Lung (tissue), 16 donors: ENCODE data around the gene DHODH. TPM values are rescaled to one million over a fixed set of nuclear protein-coding genes. Genes with fewer than 3 reads are reported as not detected.
A peak's percentile ranks its signal among the peaks of the same experiment; 100 is the strongest.

Experiments used
- ATAC-seq: fragments of 200-7000 bp; cut with Tn5 transposase; one replicate; pipeline ENCODE4 v1.9.1; 2020; ENCODE audit warnings: moderate number of reproducible peaks; ENCODE audit not compliant: insufficient read depth, low FRiP score
- DNase-seq, 3 donors: peaks; one replicate each; pipeline ENCODE4 v3.0.0-alpha.2; 2013 to 2017
- H3K27ac ChIP-seq, 2 donors: one replicate each; pipeline ENCODE4 v1.5.1; 2013; ENCODE audit warnings: mild to moderate bottlenecking in 2 of 2, moderate library complexity in 2 of 2, control low read depth in 1 of 2, inconsistent platforms in 1 of 2, low read depth in 1 of 2, low read length in 1 of 2
- H3K27me3 ChIP-seq, 3 donors: one replicate each; pipeline ENCODE4 v1.5.1; 2013; ENCODE audit warnings: low read length in 2 of 3; ENCODE audit not compliant: control insufficient read depth in 3 of 3, insufficient read depth in 3 of 3
- H3K36me3 ChIP-seq, 4 donors: one replicate each; pipeline ENCODE4 v1.5.1; 2013; ENCODE audit warnings: low read length in 4 of 4, mild to moderate bottlenecking in 1 of 4, moderate library complexity in 1 of 4; ENCODE audit not compliant: control insufficient read depth in 4 of 4, insufficient read depth in 4 of 4
- H3K4me1 ChIP-seq, 5 donors: one replicate each; pipeline ENCODE4 v1.5.1; 2013; ENCODE audit warnings: low read length in 5 of 5, mild to moderate bottlenecking in 2 of 5, moderate library complexity in 1 of 5; ENCODE audit not compliant: control insufficient read depth in 5 of 5, insufficient read depth in 5 of 5
- H3K4me3 ChIP-seq: one replicate; pipeline ENCODE4 v1.5.1; 2013; ENCODE audit warnings: mild to moderate bottlenecking, control low read depth, moderate library complexity
- H3K9ac ChIP-seq, 2 donors: one replicate each; pipeline ENCODE4 v1.5.1; 2013; ENCODE audit warnings: low read length in 2 of 2, control low read depth in 1 of 2; ENCODE audit not compliant: insufficient read depth in 1 of 2
- H3K9me3 ChIP-seq, 4 donors: one replicate each; pipeline ENCODE4 v1.5.1; 2013; ENCODE audit warnings: low read length in 3 of 4, mild to moderate bottlenecking in 1 of 4, moderate library complexity in 1 of 4; ENCODE audit not compliant: control insufficient read depth in 4 of 4, insufficient read depth in 3 of 4
- WGBS, 2 donors: extraction: QIAGEN DNeasy Blood & Tissue Kit; methylation state at CpG; one replicate each; pipeline ENCODE4 v1.1.7; 2013; 5-methylcytosine and 5-hydroxymethylcytosine counted together
- long read RNA-seq, 5 donors: transcript quantifications; one replicate each; lab custom pipeline, GENCODE V29; 2026
- polyA plus RNA-seq, 2 donors: library from polyadenylated mRNA; stranded (reverse); fragments of 200-250 nt; gene quantifications; one replicate each; pipeline ENCODE4 v1.2.1, GENCODE V29; 2013
- total RNA-seq, 2 donors: library from RNA; depleted of rRNA in 1 of 2; stranded (reverse); fragments of >200 nt in 1 of 2; gene quantifications; one replicate each; pipeline ENCODE4 v1.2.1, GENCODE V29; 2014 to 2021
- TF ChIP-seq, protein P1 (sequence below): IDR thresholded peaks from 2 replicates; pipeline ENCODE4 v1.5.1; 2012; ENCODE audit warnings: mild to moderate bottlenecking; ENCODE audit errors: control extremely low read depth, extremely low read depth
- donor health status: control.
- donor health status: control.
- donor health status: Bipolar disorder and iron deficiency.
- donor health status: healthy.
- donor health status: DM: yes; HTN: yes; CAD: no.

DHODH gene
- total RNA-seq (10 to 100 TPM in 1 of 2 donors, 1 to 10 TPM in 1; 8.5 to 14.0 TPM), polyA plus RNA-seq (10 to 100 TPM in 1 of 2 donors, 1 to 10 TPM in 1; 8.4 to 11.8 TPM)
- long read RNA-seq, donor 1, partial matches to known transcripts = 0 of 1 reads
- long read RNA-seq, donor 1, other reads (novel, unspliced or antisense) = 0 of 1 reads
- long read RNA-seq, donor 2, partial matches to known transcripts = 0 of 11 reads
- long read RNA-seq, donor 2, other reads (novel, unspliced or antisense) = 8 of 11 reads
- long read RNA-seq, donor 3, partial matches to known transcripts = 0 of 2 reads
- long read RNA-seq, donor 3, other reads (novel, unspliced or antisense) = 0 of 2 reads
- long read RNA-seq, donor 4, partial matches to known transcripts = 0 of 7 reads
- long read RNA-seq, donor 4, other reads (novel, unspliced or antisense) = 7 of 7 reads
- long read RNA-seq, donor 5, partial matches to known transcripts = 0 of 12 reads
- long read RNA-seq, donor 5, other reads (novel, unspliced or antisense) = 9 of 12 reads

DNA sequence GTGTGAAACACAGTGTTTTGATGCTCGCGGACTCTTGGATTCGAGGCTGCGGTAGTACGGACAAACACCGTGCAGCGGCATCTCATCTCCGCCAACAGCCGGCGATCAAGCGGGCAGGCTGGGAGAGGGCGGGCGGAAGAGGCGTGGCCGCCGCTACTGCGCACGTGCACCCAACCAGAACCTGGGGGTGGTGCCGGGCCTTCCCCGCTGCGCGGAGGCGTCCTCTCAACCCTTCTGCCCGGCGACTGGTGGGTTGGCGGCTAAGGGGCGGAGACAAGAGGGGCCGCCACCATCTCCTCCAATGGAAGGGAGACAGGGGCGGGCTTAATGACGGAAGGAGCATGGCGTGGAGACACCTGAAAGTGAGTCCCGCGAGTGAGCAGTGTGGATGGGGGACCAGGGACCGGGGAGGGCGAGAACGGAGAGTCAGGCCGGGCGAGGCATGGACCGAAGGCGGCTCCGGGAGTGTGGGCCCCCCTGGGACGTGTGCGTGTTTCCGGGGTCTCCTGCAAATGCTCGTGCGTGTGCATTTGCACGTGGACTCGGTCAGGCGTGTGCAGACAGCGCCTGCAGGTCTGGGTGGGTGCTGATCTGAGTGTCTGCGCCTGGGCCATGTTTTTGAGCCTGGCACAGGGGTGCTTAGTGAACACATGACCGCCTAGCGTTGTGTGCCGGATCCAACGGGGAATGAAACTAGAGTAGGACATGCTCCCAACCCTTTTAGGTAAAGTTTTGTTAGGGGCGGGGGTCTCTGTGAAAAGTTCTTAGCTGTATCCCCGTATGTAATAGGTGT lies at the start of gene DHODH:
TSS of gene DHODH (plus strand) at position 321 of the 793 bp plus-strand sequence. CDS start at position 342, 21 bp downstream.
- peak; percentile 100 for ATAC-seq
- TF ChIP-seq, protein P1, sequence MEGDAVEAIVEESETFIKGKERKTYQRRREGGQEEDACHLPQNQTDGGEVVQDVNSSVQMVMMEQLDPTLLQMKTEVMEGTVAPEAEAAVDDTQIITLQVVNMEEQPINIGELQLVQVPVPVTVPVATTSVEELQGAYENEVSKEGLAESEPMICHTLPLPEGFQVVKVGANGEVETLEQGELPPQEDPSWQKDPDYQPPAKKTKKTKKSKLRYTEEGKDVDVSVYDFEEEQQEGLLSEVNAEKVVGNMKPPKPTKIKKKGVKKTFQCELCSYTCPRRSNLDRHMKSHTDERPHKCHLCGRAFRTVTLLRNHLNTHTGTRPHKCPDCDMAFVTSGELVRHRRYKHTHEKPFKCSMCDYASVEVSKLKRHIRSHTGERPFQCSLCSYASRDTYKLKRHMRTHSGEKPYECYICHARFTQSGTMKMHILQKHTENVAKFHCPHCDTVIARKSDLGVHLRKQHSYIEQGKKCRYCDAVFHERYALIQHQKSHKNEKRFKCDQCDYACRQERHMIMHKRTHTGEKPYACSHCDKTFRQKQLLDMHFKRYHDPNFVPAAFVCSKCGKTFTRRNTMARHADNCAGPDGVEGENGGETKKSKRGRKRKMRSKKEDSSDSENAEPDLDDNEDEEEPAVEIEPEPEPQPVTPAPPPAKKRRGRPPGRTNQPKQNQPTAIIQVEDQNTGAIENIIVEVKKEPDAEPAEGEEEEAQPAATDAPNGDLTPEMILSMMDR = no peak

DNA sequence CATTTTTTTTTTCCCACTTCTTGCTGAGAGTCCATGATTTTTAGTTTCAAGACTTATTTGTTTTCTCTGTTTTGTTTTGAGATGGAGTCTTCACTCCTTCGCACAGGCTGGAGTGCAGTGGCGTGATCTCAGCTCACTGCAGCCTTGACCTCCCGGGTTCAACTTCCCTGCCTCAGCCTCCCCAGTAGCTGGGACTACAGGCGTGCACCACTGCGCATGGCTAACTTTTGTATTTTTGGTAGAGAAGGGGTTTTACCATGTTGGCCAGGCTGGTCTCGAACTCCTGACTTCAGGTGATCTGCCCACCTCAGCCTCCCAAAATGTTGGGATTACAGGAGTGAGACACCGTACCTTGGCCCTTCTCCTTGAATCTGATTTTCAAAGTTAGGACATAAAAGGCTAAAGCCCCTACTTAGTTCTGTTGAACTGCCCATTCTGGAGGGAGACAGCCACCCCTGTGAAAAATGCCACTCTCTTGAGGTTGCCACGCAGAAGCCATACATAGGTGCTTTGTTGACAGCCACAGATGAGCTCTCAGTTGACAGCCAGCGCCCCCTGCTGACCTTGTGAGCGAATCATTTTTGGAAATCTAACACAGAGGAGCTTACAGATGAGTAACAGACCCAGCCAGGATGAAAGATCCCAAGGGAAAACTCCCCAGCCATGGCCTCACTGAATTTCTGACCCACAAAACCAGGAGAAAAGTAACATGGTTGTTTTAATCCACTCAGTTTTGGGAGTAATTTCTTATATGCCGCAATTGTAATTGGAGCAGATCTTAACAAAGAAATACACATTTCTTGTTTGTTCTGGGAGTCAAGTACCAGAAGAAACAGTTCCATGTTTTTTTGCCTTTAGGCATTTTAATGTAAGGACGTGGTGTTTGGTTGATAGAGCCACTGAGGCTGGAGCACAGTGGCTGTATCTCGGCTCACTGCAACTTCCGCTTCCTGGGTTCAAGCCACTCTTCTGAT lies 47.2 kb upstream of the DHODH start:
- no peak overlapping the region for H3K9ac ChIP-seq
- no peaks in the 10 kb centered on the region for H3K36me3 ChIP-seq
- H3K27ac ChIP-seq = no peak overlapping the region
- no peaks in the 10 kb centered on the region for H3K9me3 ChIP-seq
- TF ChIP-seq, protein P1 = peak; percentile 79
- DNase-seq = peak; percentile 78 to 81 (median 81)
- H3K4me1 ChIP-seq = no peaks in the 10 kb centered on the region
- no peaks in the 10 kb centered on the region for H3K27me3 ChIP-seq
- no peak overlapping the region for H3K4me3 ChIP-seq
- ATAC-seq = peak; percentile 72
- WGBS, 2 donors = 58 to 67% methylated on average over 14 of the region's 14 CpGs

More for the DNA sequence above, at the start of gene DHODH:
- Histone ChIP-seq H3K36me3 (peaks cover 0 to 5% (median 2%) of the 10 kb centered on the region in 4 donors), H3K27me3 (no peaks in the 10 kb centered on the region), H3K4me1 (peaks cover 0 to 3% (median 0%) of the 10 kb centered on the region in 5 donors), H3K9ac (peak within 1 kb of the TSS; percentile 6 to 63), H3K27ac (peak within 1 kb of the TSS; percentile 14 to 81), H3K9me3 (no peaks in the 10 kb centered on the region), H3K4me3 (peak within 1 kb of the TSS; percentile 90)
- peak; percentile 98 to 99 (median 98) for DNase-seq
- whole genome bisulfite sequencing, 2 donors = 1% methylated on average over 57 of the region's 57 CpGs

DNA sequence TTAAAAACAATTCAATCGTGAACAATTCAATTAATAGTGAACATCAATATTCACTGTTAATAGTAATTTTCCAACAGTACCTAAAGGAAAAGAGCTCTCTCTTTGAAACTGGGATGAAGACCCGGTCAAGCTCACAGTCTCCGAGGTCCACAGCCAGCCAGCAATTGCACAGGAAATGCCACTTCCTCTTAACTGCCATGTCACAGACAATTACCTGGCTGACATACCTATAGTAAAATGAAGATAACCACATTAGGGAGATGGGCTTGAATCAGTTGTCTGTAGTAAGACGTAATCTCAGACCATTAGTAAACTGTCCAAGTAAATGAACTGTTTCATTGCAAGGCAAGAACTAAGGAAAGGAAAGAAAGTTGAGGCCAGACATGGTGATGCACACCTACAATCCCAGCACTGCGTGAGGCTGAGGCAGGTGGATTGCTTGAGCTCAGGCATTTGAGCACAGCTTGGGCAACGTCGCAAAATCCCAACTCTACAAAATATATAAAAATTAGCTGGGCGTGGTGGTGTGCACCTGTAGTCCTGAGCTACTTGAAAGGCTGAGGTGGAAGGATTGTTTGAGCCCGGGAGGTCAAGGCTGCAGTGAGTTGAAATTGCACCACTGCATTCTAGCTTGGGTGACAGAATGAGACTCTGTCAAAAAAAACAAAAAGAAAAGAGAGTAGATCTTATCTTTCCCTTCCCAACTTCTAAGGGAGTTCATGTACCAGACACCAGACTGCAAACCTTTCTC lies 45.2 kb upstream of the DHODH start:
- H3K9ac ChIP-seq = no peak overlapping the region
- H3K27me3 ChIP-seq = no peaks in the 10 kb centered on the region
- H3K9me3 ChIP-seq = no peaks in the 10 kb centered on the region
- no peaks in the 10 kb centered on the region for H3K4me1 ChIP-seq
- no peak overlapping the region for H3K27ac ChIP-seq
- no peak for ATAC-seq
- TF ChIP-seq, protein P1 = no peak
- no peaks in the 10 kb centered on the region for H3K36me3 ChIP-seq
- no peak for DNase-seq
- WGBS, 2 donors = 62 to 72% methylated on average over 9 of the region's 9 CpGs
- H3K4me3 ChIP-seq = no peak overlapping the region
